Measurements from ENCODE around the gene MPND. TPM values are rescaled to one million over a fixed set of nuclear protein-coding genes. Genes with fewer than 3 reads are reported as not detected.

The MPND gene
- total RNA-seq, 1 experiment from 2014 or later = 22.6 TPM

DNA sequence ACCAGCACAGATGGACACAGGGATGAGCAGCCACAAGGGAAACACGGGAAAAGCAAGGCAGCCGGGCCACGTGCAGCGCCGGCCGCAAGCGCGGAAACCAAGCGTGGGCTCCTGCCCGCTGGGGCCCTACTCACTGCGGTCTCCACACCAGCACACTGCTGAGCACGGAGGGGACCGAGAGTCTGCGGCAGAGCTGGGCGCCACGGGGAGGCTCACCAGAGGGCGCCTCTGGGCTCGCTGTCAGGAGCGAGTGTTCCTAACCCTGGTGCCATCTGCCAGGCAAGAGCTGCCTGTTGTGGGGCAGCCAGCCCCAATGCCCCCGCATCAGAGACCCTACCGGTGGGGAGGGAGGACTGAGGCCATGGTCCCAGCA, 26.5 kb downstream of the MPND start:
- intact Hi-C loops (cut with micrococcal nuclease; ENCODE audit: unreplicated experiment) = no loop called here
- no peak overlapping the region for H3K4me3 ChIP-seq (ENCODE audit: low read depth, low read length, poor library complexity, severe bottlenecking)
- TF ChIP-seq, protein P1, sequence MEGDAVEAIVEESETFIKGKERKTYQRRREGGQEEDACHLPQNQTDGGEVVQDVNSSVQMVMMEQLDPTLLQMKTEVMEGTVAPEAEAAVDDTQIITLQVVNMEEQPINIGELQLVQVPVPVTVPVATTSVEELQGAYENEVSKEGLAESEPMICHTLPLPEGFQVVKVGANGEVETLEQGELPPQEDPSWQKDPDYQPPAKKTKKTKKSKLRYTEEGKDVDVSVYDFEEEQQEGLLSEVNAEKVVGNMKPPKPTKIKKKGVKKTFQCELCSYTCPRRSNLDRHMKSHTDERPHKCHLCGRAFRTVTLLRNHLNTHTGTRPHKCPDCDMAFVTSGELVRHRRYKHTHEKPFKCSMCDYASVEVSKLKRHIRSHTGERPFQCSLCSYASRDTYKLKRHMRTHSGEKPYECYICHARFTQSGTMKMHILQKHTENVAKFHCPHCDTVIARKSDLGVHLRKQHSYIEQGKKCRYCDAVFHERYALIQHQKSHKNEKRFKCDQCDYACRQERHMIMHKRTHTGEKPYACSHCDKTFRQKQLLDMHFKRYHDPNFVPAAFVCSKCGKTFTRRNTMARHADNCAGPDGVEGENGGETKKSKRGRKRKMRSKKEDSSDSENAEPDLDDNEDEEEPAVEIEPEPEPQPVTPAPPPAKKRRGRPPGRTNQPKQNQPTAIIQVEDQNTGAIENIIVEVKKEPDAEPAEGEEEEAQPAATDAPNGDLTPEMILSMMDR (conservative IDR thresholded peaks at IDR 0.05; ENCODE audit: low read depth, low read length) = peak; percentile 61
- no peak for TF ChIP-seq EZH2 (IDR thresholded peaks at IDR 0.05; ENCODE audit: borderline replicate concordance, low read depth, low read length, poor library complexity, severe bottlenecking)
- H3K9me3 ChIP-seq (ENCODE audit: low read depth, low read length, poor library complexity, severe bottlenecking) = no peaks in the 10 kb centered on the region
- H3K36me3 ChIP-seq (ENCODE audit: insufficient read depth, low read length, poor library complexity, severe bottlenecking) = peaks cover 12% of the 10 kb centered on the region
- ChIA-PET POLR2A (ENCODE audit: low non-redundant PET) (no interaction called here), CTCF (interaction anchor here (0.5 to 0.6 kb wide), 2 partner anchors 21 to 383 kb away, joined by 3 to 9 read pairs; no protein-coding TSS in a partner anchor)
- peaks cover 23% of the 10 kb centered on the region for H3K4me1 ChIP-seq (ENCODE audit: insufficient read depth, low read length, poor library complexity, severe bottlenecking)
- peak; percentile 48 for DNase-seq (ENCODE audit: low spot score)
- no TSS peak for BruUV-seq (replicated peaks)
- H3K27ac ChIP-seq (ENCODE audit: low read depth, low read length, poor library complexity, severe bottlenecking) = peak overlapping the region; percentile 42
- no peaks in the 10 kb centered on the region for H3K27me3 ChIP-seq (replicated peaks; ENCODE audit: insufficient read depth, low read depth, low read length, poor library complexity)

DNA sequence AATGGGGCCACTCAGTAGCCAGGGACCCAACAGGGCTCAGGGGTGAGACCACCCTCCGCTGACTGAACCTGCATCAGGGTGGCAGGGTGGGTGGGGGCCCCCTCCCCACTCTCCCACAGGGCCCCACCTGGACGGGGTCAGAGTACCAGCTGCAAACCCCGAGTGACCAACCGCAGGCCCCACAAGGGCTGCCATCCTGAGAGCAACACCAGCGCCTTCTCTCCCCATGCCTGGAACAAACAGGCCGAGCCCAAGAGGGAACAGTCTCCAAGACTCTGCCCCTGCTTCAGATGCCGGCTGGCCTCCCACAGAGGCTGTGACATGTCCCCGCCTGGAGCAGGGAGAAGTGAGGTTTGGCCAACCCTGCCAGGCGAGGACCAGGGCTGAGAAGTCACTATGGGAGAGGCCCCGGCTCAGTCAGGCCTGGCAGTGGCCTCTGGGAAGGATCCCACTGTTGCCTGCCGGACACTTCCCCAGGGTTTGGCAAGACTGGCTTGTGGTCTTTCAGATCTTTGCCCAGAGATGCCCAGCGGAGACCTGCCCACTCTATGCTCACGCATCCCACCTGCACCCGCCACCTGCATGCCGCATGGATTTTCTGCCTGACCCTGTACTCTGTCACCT, 27.2 kb downstream of the MPND start:
- POLR2A ChIA-PET (ENCODE audit: low non-redundant PET) = no interaction called here
- DNase-seq (ENCODE audit: low spot score) = no peak
- no peak overlapping the region for H3K27ac ChIP-seq (ENCODE audit: low read depth, low read length, poor library complexity, severe bottlenecking)
- H3K4me3 ChIP-seq (ENCODE audit: low read depth, low read length, poor library complexity, severe bottlenecking) = no peak overlapping the region
- H3K27me3 ChIP-seq (replicated peaks; ENCODE audit: insufficient read depth, low read depth, low read length, poor library complexity) = no peaks in the 10 kb centered on the region
- intact Hi-C loops (cut with micrococcal nuclease; ENCODE audit: unreplicated experiment) = no loop called here
- TF ChIP-seq, protein P1 (conservative IDR thresholded peaks at IDR 0.05; ENCODE audit: low read depth, low read length) = no peak
- no peak for TF ChIP-seq EZH2 (IDR thresholded peaks at IDR 0.05; ENCODE audit: borderline replicate concordance, low read depth, low read length, poor library complexity, severe bottlenecking)
- CTCF ChIA-PET = interaction anchor here (0.5 to 0.6 kb wide), 2 partner anchors 20 to 383 kb away, joined by 3 to 9 read pairs; no protein-coding TSS in a partner anchor
- peaks cover 8% of the 10 kb centered on the region for H3K36me3 ChIP-seq (ENCODE audit: insufficient read depth, low read length, poor library complexity, severe bottlenecking)
- BruUV-seq (replicated peaks) = no TSS peak
- peaks cover 29% of the 10 kb centered on the region for H3K4me1 ChIP-seq (ENCODE audit: insufficient read depth, low read length, poor library complexity, severe bottlenecking)
- H3K9me3 ChIP-seq (ENCODE audit: low read depth, low read length, poor library complexity, severe bottlenecking) = no peaks in the 10 kb centered on the region

DNA sequence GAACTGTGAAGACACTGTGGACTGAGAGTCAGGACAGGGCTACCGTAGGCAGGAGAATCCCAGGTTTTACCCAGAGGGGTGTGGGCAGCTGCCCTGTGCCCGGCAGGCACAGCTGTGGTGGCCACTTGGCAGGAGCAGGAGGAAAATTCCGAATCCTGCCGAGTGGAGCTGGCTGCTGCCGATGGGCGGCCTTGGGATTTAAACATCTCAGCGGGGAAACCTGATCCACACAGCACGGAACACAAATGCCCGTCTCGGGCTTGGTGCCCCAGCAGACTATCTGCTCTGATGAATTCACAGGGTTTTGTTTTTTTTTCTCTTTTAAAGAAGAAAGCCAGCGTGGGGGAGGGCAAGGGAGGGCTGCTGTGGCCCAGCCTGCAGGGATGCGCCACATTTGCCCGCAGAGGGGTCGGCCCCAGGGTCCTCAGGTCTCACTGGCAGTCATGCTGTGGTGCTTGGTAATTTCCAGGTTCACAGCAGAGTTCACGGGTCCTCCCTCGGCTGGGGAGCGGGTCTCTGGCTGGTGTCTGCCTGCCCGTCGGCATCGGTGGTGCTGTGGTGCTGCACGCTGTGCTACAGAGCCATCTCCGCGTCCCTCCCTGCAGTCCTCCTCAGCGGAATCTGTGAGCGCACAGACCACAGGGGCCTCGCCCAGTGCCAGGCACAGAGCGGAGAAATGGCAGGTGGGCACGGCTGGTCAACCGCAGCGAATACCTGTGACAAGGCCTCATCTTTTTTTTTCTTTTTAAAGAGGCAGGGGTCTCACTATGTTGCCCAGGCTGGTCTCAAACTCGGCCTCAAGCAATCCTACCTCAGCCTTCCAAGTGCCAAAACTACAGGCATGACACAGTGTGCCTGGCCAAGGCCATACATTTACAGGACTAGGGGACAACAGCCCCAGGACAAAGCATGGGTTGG, 28.1 kb downstream of the MPND start:
- TF ChIP-seq, protein P1 (conservative IDR thresholded peaks at IDR 0.05; ENCODE audit: low read depth, low read length) = no peak
- Histone ChIP-seq H3K27me3 (replicated peaks; ENCODE audit: insufficient read depth, low read depth, low read length, poor library complexity) (no peaks in the 10 kb centered on the region), H3K36me3 (ENCODE audit: insufficient read depth, low read length, poor library complexity, severe bottlenecking) (no peaks in the 10 kb centered on the region), H3K27ac (ENCODE audit: low read depth, low read length, poor library complexity, severe bottlenecking) (no peak overlapping the region), H3K9me3 (ENCODE audit: low read depth, low read length, poor library complexity, severe bottlenecking) (no peaks in the 10 kb centered on the region), H3K4me1 (ENCODE audit: insufficient read depth, low read length, poor library complexity, severe bottlenecking) (peaks cover 38% of the 10 kb centered on the region), H3K4me3 (ENCODE audit: low read depth, low read length, poor library complexity, severe bottlenecking) (no peak overlapping the region)
- intact Hi-C loops (cut with micrococcal nuclease; ENCODE audit: unreplicated experiment) = no loop called here
- no TSS peak for BruUV-seq (replicated peaks)
- ChIA-PET CTCF (interaction anchor here (0.7 kb wide), 1 partner anchor 29 kb away, joined by 3 read pairs; the partner anchor contains the start of gene SH3GL1), POLR2A (ENCODE audit: low non-redundant PET) (interaction anchor here (0.5 kb wide), 1 partner anchor 146 kb away, joined by 11 read pairs; no protein-coding TSS in a partner anchor)
- DNase-seq (ENCODE audit: low spot score) = no peak

Data from A673 (cell line).